Bronchial epithelial cell (primary cell): ENCODE measurements around the gene UCHL1. TPM values are rescaled to one million over a fixed set of nuclear protein-coding genes. Genes with fewer than 3 reads are reported as not detected.

ENCODE experiments used
- DNase-seq: peaks from one replicate; pipeline ENCODE4 v3.0.0-alpha.2; 2010; ENCODE audit warnings: low read depth
- FAIRE-seq: peaks from 2 replicates; lab custom pipeline; 2011; peaks lifted over from hg19 to GRCh38; lab: Jason Lieb, UNC
- H3K27me3 ChIP-seq: 2 replicates; pipeline ENCODE4 v1.5.1; 2011; ENCODE audit warnings: low read length; ENCODE audit not compliant: control insufficient read depth, insufficient read depth
- H3K36me3 ChIP-seq: 2 replicates; pipeline ENCODE4 v1.5.1; 2011; ENCODE audit warnings: low read length; ENCODE audit not compliant: control insufficient read depth, insufficient read depth
- H3K4me3 ChIP-seq: 2 replicates; pipeline ENCODE4 v1.5.1; 2011; ENCODE audit warnings: mild to moderate bottlenecking, low read depth, low read length, control low read depth
- CTCF ChIP-seq: IDR thresholded peaks from 2 replicates; pipeline ENCODE4 v1.5.1; 2011; ENCODE audit warnings: mild to moderate bottlenecking, moderate library complexity, low read length, control low read depth, inconsistent platforms; ENCODE audit not compliant: insufficient read depth, severe bottlenecking
- total RNA-seq: library from RNA; depleted of rRNA; stranded (reverse); fragments of >200 nt; gene quantifications from 2 replicates; pipeline ENCODE4 v1.2.1, GENCODE V29; 2014

The UCHL1 gene
- total RNA-seq, 1 donor from 2014 or later, result 28.4 TPM

DNA sequence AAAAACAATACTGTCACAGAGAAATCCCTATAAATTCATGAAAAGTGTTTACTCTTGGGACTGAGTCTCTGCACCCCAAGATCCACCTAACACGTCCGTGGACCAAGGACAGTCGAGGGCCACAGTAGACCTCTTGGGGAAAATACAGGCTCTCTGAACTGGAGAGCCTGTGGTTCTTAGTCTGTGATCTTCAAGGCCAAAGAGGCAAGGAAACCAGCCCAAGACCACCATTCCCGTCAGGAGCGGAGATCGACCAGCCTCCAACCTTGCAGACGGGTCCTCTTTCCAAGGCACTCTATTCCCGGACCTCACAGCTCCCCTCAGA lies 40.8 kb upstream of the UCHL1 start:
- TF ChIP-seq CTCF, result no peak
- DNase-seq (no peak), FAIRE-seq (no peak)
- no peaks in the 10 kb centered on the region for H3K27me3 ChIP-seq
- no peaks in the 10 kb centered on the region for H3K36me3 ChIP-seq
- peak overlapping the region; percentile 90 for H3K4me3 ChIP-seq

- no peaks in the 10 kb centered on the region for H3K36me3 ChIP-seq
- H3K27me3 ChIP-seq, result no peaks in the 10 kb centered on the region
- H3K4me3 ChIP-seq, result peak overlapping the region; percentile 90
- DNase-seq, result peak; percentile 71
- peak; percentile 47 for TF ChIP-seq CTCF
- FAIRE-seq, result no peak
Measured at GRCh38 chr4:41216294-41217019, 40.3 kb upstream of the UCHL1 start.

GRCh38 chr4:41217020-41217333 lies 39.8 kb upstream of the UCHL1 start:
- H3K4me3 ChIP-seq, result peak overlapping the region; percentile 90
- no peaks in the 10 kb centered on the region for H3K36me3 ChIP-seq
- no peak for TF ChIP-seq CTCF
- DNase-seq (no peak), FAIRE-seq (no peak)
- H3K27me3 ChIP-seq, result no peaks in the 10 kb centered on the region

DNA sequence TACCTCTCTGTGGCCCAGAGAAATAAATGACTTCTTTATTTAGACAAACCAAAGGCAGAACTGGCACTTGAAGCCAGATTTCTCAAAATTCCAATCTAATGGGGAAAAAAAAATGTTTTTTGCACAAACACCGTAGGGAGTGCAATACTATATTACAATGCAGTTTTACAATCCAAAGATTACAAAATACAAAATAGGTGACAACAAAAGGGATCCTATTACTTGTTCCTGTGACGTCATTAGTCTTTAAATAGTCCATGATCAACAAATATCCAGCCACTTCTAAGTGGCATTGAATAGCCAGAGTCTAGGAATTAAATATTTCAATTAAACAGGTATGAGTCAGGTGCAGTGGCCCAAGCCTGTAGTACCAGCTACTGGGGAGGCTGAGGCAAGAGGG lies 39.4 kb upstream of the UCHL1 start:
- no peaks in the 10 kb centered on the region for H3K36me3 ChIP-seq
- H3K27me3 ChIP-seq, result no peaks in the 10 kb centered on the region
- DNase-seq (no peak), FAIRE-seq (no peak)
- H3K4me3 ChIP-seq, result no peak overlapping the region
- no peak for TF ChIP-seq CTCF

GRCh38 chr4:41218703-41219102 lies 38.0 kb upstream of the UCHL1 start:
- Histone ChIP-seq H3K27me3 (no peaks in the 10 kb centered on the region), H3K36me3 (no peaks in the 10 kb centered on the region), H3K4me3 (no peak overlapping the region)
- DNase-seq, result no peak
- no peak for FAIRE-seq
- no peak for TF ChIP-seq CTCF

DNA sequence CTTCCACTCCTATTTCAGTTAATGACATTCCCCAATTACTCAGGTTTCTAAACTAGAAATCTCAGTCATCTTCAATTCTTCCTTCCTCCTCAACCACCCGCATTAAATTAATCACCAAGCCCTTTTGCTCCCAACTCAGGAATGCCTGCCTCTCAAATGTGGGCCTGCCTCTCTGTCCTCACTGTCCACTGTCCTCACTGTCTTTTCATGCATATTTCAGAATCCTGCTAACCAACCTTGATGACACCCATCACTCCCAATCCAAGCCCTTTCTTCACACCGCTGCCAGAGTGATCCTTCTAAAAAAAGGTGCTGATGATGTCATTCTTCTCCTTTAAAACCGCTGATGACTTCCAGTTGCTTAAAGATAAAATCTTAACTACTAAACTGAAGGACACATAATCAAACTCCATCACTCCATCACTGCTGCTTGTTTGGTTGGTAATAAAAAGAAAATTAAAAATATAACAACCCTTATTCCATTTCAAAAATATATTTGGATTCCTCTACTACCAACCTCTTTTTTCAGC lies 37.2 kb upstream of the UCHL1 start:
- TF ChIP-seq CTCF, result no peak
- FAIRE-seq (no peak), DNase-seq (no peak)
- Histone ChIP-seq H3K27me3 (no peaks in the 10 kb centered on the region), H3K36me3 (no peaks in the 10 kb centered on the region), H3K4me3 (no peak overlapping the region)
